ENCODE data around the gene SLC29A3.
"Not testable (repeated sequence)": the region's sequence is repeated elsewhere in the genome, so short reads cannot be mapped to it uniquely, and the experiment has no call there.

SLC29A3 gene

GRCh38 chr10:71348850-71349249, 29.8 kb downstream of the SLC29A3 start:
- no peaks in the 10 kb centered on the region for H3K9me3 Mint-ChIP-seq
- H3K27me3 Mint-ChIP-seq (ENCODE audit: low read depth) = no peaks in the 10 kb centered on the region
- no peaks in the 10 kb centered on the region for H3K4me1 Mint-ChIP-seq (ENCODE audit: low read depth)
- no peak overlapping the region for H3K4me3 Mint-ChIP-seq
- no peak overlapping the region for H3K27ac Mint-ChIP-seq
- no peaks in the 10 kb centered on the region for H3K36me3 Mint-ChIP-seq (ENCODE audit: low read depth)

GRCh38 chr10:71349406-71349805, 30.3 kb downstream of the SLC29A3 start:
- H3K4me1 Mint-ChIP-seq (ENCODE audit: low read depth) = no peaks in the 10 kb centered on the region
- H3K27ac Mint-ChIP-seq = no peak overlapping the region
- H3K27me3 Mint-ChIP-seq (ENCODE audit: low read depth) = no peaks in the 10 kb centered on the region
- H3K4me3 Mint-ChIP-seq = no peak overlapping the region
- H3K9me3 Mint-ChIP-seq = no peaks in the 10 kb centered on the region
- H3K36me3 Mint-ChIP-seq (ENCODE audit: low read depth) = no peaks in the 10 kb centered on the region

- H3K27me3 Mint-ChIP-seq (ENCODE audit: low read depth) = no peaks in the 10 kb centered on the region
- H3K9me3 Mint-ChIP-seq = no peaks in the 10 kb centered on the region
- no peaks in the 10 kb centered on the region for H3K36me3 Mint-ChIP-seq (ENCODE audit: low read depth)
- H3K4me1 Mint-ChIP-seq (ENCODE audit: low read depth) = no peaks in the 10 kb centered on the region
- H3K4me3 Mint-ChIP-seq = no peak overlapping the region
- H3K27ac Mint-ChIP-seq = no peak overlapping the region
Measured at GRCh38 chr10:71351087-71351486, 32.0 kb downstream of the SLC29A3 start.

GRCh38 chr10:71351628-71352319, 32.7 kb downstream of the SLC29A3 start:
- H3K9me3 Mint-ChIP-seq = no peaks in the 10 kb centered on the region
- no peak overlapping the region for H3K27ac Mint-ChIP-seq
- no peaks in the 10 kb centered on the region for H3K36me3 Mint-ChIP-seq (ENCODE audit: low read depth)
- no peaks in the 10 kb centered on the region for H3K4me1 Mint-ChIP-seq (ENCODE audit: low read depth)
- H3K27me3 Mint-ChIP-seq (ENCODE audit: low read depth) = no peaks in the 10 kb centered on the region
- no peak overlapping the region for H3K4me3 Mint-ChIP-seq

GRCh38 chr10:71353639-71354038, 34.6 kb downstream of the SLC29A3 start:
- Mint-ChIP-seq H3K27me3 (ENCODE audit: low read depth) (no peaks in the 10 kb centered on the region), H3K9me3 (no peaks in the 10 kb centered on the region), H3K4me1 (ENCODE audit: low read depth) (no peaks in the 10 kb centered on the region), H3K4me3 (no peak overlapping the region), H3K36me3 (ENCODE audit: low read depth) (no peaks in the 10 kb centered on the region), H3K27ac (no peak overlapping the region)

GRCh38 chr10:71354776-71355175, 35.7 kb downstream of the SLC29A3 start:
- Mint-ChIP-seq H3K4me3 (no peak overlapping the region), H3K36me3 (ENCODE audit: low read depth) (no peaks in the 10 kb centered on the region), H3K27ac (no peak overlapping the region), H3K9me3 (no peaks in the 10 kb centered on the region), H3K4me1 (ENCODE audit: low read depth) (no peaks in the 10 kb centered on the region), H3K27me3 (ENCODE audit: low read depth) (no peaks in the 10 kb centered on the region)

GRCh38 chr10:71355886-71356285, 36.8 kb downstream of the SLC29A3 start:
- no peak overlapping the region for H3K27ac Mint-ChIP-seq
- no peaks in the 10 kb centered on the region for H3K9me3 Mint-ChIP-seq
- no peaks in the 10 kb centered on the region for H3K36me3 Mint-ChIP-seq (ENCODE audit: low read depth)
- H3K4me1 Mint-ChIP-seq (ENCODE audit: low read depth) = no peaks in the 10 kb centered on the region
- no peaks in the 10 kb centered on the region for H3K27me3 Mint-ChIP-seq (ENCODE audit: low read depth)
- no peak overlapping the region for H3K4me3 Mint-ChIP-seq

GRCh38 chr10:71357792-71358265, 38.8 kb downstream of the SLC29A3 start:
- Mint-ChIP-seq H3K36me3 (ENCODE audit: low read depth) (no peaks in the 10 kb centered on the region), H3K4me1 (ENCODE audit: low read depth) (no peaks in the 10 kb centered on the region), H3K9me3 (no peaks in the 10 kb centered on the region), H3K27ac (no peak overlapping the region), H3K27me3 (ENCODE audit: low read depth) (no peaks in the 10 kb centered on the region), H3K4me3 (no peak overlapping the region)

- no peaks in the 10 kb centered on the region for H3K36me3 Mint-ChIP-seq (ENCODE audit: low read depth)
- H3K4me3 Mint-ChIP-seq = no peak overlapping the region
- no peaks in the 10 kb centered on the region for H3K9me3 Mint-ChIP-seq
- H3K4me1 Mint-ChIP-seq (ENCODE audit: low read depth) = no peaks in the 10 kb centered on the region
- H3K27me3 Mint-ChIP-seq (ENCODE audit: low read depth) = no peaks in the 10 kb centered on the region
- H3K27ac Mint-ChIP-seq = no peak overlapping the region
Measured at GRCh38 chr10:71358277-71358676, 39.2 kb downstream of the SLC29A3 start.

- H3K4me3 Mint-ChIP-seq; H3K4me1 Mint-ChIP-seq (ENCODE audit: low read depth); H3K36me3 Mint-ChIP-seq (ENCODE audit: low read depth); H3K9me3 Mint-ChIP-seq; H3K27ac Mint-ChIP-seq; H3K27me3 Mint-ChIP-seq (ENCODE audit: low read depth): not testable (repeated sequence)
Measured at GRCh38 chr10:71358906-71359305, 39.8 kb downstream of the SLC29A3 start.

- no peak overlapping the region for H3K4me3 Mint-ChIP-seq
- no peaks in the 10 kb centered on the region for H3K27me3 Mint-ChIP-seq (ENCODE audit: low read depth)
- H3K36me3 Mint-ChIP-seq (ENCODE audit: low read depth) = no peaks in the 10 kb centered on the region
- H3K27ac Mint-ChIP-seq = no peak overlapping the region
- no peaks in the 10 kb centered on the region for H3K4me1 Mint-ChIP-seq (ENCODE audit: low read depth)
- no peaks in the 10 kb centered on the region for H3K9me3 Mint-ChIP-seq
Measured at GRCh38 chr10:71359364-71360046, 40.4 kb downstream of the SLC29A3 start.

GRCh38 chr10:71360735-71361134, 41.7 kb downstream of the SLC29A3 start:
- Mint-ChIP-seq H3K4me1 (ENCODE audit: low read depth) (no peaks in the 10 kb centered on the region), H3K9me3 (no peaks in the 10 kb centered on the region), H3K36me3 (ENCODE audit: low read depth) (no peaks in the 10 kb centered on the region), H3K27me3 (ENCODE audit: low read depth) (no peaks in the 10 kb centered on the region), H3K27ac (no peak overlapping the region), H3K4me3 (no peak overlapping the region)

- Mint-ChIP-seq H3K9me3 (no peaks in the 10 kb centered on the region), H3K4me3 (no peak overlapping the region), H3K4me1 (ENCODE audit: low read depth) (no peaks in the 10 kb centered on the region), H3K27me3 (ENCODE audit: low read depth) (no peaks in the 10 kb centered on the region), H3K27ac (no peak overlapping the region), H3K36me3 (ENCODE audit: low read depth) (no peaks in the 10 kb centered on the region)
Measured at GRCh38 chr10:71361581-71361980, 42.5 kb downstream of the SLC29A3 start.

- H3K4me1 Mint-ChIP-seq (ENCODE audit: low read depth) = no peaks in the 10 kb centered on the region
- H3K36me3 Mint-ChIP-seq (ENCODE audit: low read depth) = no peaks in the 10 kb centered on the region
- H3K27me3 Mint-ChIP-seq (ENCODE audit: low read depth) = no peaks in the 10 kb centered on the region
- H3K27ac Mint-ChIP-seq = no peak overlapping the region
- H3K4me3 Mint-ChIP-seq = no peak overlapping the region
- H3K9me3 Mint-ChIP-seq = no peaks in the 10 kb centered on the region
Measured at GRCh38 chr10:71362141-71362540, 43.1 kb downstream of the SLC29A3 start.

- H3K9me3 Mint-ChIP-seq = no peaks in the 10 kb centered on the region
- H3K27ac Mint-ChIP-seq = no peak overlapping the region
- H3K4me3 Mint-ChIP-seq = no peak overlapping the region
- H3K27me3 Mint-ChIP-seq (ENCODE audit: low read depth) = no peaks in the 10 kb centered on the region
- no peaks in the 10 kb centered on the region for H3K4me1 Mint-ChIP-seq (ENCODE audit: low read depth)
- H3K36me3 Mint-ChIP-seq (ENCODE audit: low read depth) = no peaks in the 10 kb centered on the region
Measured at GRCh38 chr10:71363936-71364335, 44.9 kb downstream of the SLC29A3 start.
